ENCODE results near the gene DSCAML1.
A peak's percentile ranks its signal among the peaks of the same experiment; 100 is the strongest.

The DSCAML1 gene

GRCh38 chr11:117796872-117797529 lies at the start of gene DSCAML1:
DSCAML1 (minus strand) TSS chr11:117797216; CDS start chr11:117797079, 137 bp downstream.
- peak; percentile 71 for DNase-seq (ENCODE audit: low spot score)

GRCh38 chr11:117843666-117844484 lies 46.9 kb upstream of the DSCAML1 start:
- DNase-seq (ENCODE audit: low spot score): peak; percentile 85

- DNase-seq (ENCODE audit: low spot score): peak; percentile 43
Observed at GRCh38 chr11:117842131-117842941, 45.3 kb upstream of the DSCAML1 start.

GRCh38 chr11:117841551-117842031 lies 44.6 kb upstream of the DSCAML1 start:
- no peak for DNase-seq (ENCODE audit: low spot score)

- no peak for DNase-seq (ENCODE audit: low spot score)
Observed at GRCh38 chr11:117840881-117841550, 44.0 kb upstream of the DSCAML1 start.

- DNase-seq (ENCODE audit: low spot score): no peak
Observed at GRCh38 chr11:117839936-117840813, 43.2 kb upstream of the DSCAML1 start.

GRCh38 chr11:117839380-117839881 lies 42.4 kb upstream of the DSCAML1 start:
- peak; percentile 39 for DNase-seq (ENCODE audit: low spot score)

GRCh38 chr11:117838901-117839300 lies 41.9 kb upstream of the DSCAML1 start:
- peak; percentile 20 for DNase-seq (ENCODE audit: low spot score)

- peak; percentile 38 for DNase-seq (ENCODE audit: low spot score)
Observed at GRCh38 chr11:117837791-117838190, 40.8 kb upstream of the DSCAML1 start.

- DNase-seq (ENCODE audit: low spot score): peak; percentile 38
Observed at GRCh38 chr11:117837070-117837776, 40.2 kb upstream of the DSCAML1 start.

- peak; percentile 28 for DNase-seq (ENCODE audit: low spot score)
Observed at GRCh38 chr11:117836077-117836960, 39.3 kb upstream of the DSCAML1 start.

- DNase-seq (ENCODE audit: low spot score): peak; percentile 8
Observed at GRCh38 chr11:117835576-117835975, 38.6 kb upstream of the DSCAML1 start.

- peak; percentile 28 for DNase-seq (ENCODE audit: low spot score)
Observed at GRCh38 chr11:117834838-117835443, 37.9 kb upstream of the DSCAML1 start.

GRCh38 chr11:117834068-117834810 lies 37.2 kb upstream of the DSCAML1 start:
- DNase-seq (ENCODE audit: low spot score): peak; percentile 29

- peak; percentile 39 for DNase-seq (ENCODE audit: low spot score)
Observed at GRCh38 chr11:117833401-117833891, 36.4 kb upstream of the DSCAML1 start.

GRCh38 chr11:117832511-117832910 lies 35.5 kb upstream of the DSCAML1 start:
- peak; percentile 30 for DNase-seq (ENCODE audit: low spot score)

- DNase-seq (ENCODE audit: low spot score): peak; percentile 29
Observed at GRCh38 chr11:117831661-117832415, 34.8 kb upstream of the DSCAML1 start.
